Measurements from ENCODE around the gene TFAP2A.

DNA sequence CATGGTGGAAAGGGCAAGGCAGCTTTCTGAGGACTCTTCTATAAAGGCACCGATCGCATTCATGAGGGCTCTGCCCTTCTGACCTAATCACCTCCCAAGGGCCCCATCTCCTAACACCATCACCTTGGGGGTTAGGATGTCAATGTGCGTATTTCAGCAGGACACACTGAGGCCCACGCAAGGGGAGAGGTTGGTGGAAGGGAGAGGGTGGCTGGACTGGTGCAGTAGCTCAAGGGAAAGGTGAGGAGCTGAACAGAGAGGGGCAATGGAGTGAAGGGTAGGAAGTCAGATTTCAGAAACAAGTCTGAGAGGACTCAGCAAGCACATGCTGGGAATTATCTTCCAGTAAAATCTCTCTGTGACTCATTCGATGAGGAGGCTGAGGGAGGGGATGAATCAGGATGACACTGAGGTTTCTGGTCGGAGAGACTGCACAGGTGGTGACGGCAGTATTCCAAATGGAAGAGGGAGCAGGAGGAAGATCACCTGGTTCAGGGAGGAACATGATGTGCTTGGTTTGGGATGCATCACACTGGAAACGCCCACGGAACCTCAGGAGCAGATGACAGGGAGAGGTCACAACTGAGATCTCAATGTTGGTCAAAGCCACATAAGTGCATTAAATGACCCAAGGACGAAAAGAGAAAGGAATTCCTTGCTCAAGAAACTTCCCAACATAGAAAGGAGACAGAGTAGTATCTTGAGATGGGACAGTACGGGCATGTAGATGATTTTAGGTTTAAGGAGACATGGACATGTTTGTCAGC lies 67.1 kb downstream of the TFAP2A start:
- TF ChIP-seq, protein P1, sequence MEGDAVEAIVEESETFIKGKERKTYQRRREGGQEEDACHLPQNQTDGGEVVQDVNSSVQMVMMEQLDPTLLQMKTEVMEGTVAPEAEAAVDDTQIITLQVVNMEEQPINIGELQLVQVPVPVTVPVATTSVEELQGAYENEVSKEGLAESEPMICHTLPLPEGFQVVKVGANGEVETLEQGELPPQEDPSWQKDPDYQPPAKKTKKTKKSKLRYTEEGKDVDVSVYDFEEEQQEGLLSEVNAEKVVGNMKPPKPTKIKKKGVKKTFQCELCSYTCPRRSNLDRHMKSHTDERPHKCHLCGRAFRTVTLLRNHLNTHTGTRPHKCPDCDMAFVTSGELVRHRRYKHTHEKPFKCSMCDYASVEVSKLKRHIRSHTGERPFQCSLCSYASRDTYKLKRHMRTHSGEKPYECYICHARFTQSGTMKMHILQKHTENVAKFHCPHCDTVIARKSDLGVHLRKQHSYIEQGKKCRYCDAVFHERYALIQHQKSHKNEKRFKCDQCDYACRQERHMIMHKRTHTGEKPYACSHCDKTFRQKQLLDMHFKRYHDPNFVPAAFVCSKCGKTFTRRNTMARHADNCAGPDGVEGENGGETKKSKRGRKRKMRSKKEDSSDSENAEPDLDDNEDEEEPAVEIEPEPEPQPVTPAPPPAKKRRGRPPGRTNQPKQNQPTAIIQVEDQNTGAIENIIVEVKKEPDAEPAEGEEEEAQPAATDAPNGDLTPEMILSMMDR (IDR thresholded peaks at IDR 0.05), result no peak
- no peak for TF ChIP-seq EZH2 (IDR thresholded peaks at IDR 0.05)
- TF ChIP-seq EZH2phosphoT487 (IDR thresholded peaks at IDR 0.05), result no peak

All from neural progenitor cell (in vitro differentiated cells).